GM23248 (cell line): ENCODE measurements around the gene PREB. TPM values are rescaled to one million over a fixed set of nuclear protein-coding genes. Genes with fewer than 3 reads are reported as not detected.

ENCODE experiments used
- DNase-seq: peaks from one replicate; pipeline ENCODE4 v3.0.0-alpha.2; 2015
- H2AFZ ChIP-seq: fragments of 200-600 bp; sonication (generic); 2 replicates; pipeline ENCODE4 v1.6.1; 2016; ENCODE audit warnings: antibody characterized with exemption
- H3F3A ChIP-seq: fragments of 200-600 bp; sonication (generic); 2 replicates; pipeline ENCODE4 v1.6.1; 2016; ENCODE audit warnings: mild to moderate bottlenecking, antibody characterized with exemption, mixed run types; ENCODE audit not compliant: insufficient read depth
- H3K27ac ChIP-seq: fragments of 200-600 bp; sonication (generic); 2 replicates; pipeline ENCODE4 v1.5.1; 2016; ENCODE audit warnings: mild to moderate bottlenecking
- H3K27me3 ChIP-seq: fragments of 200-600 bp; sonication (generic); replicated peaks from 2 replicates; pipeline ENCODE4 v1.6.1; 2016; ENCODE audit warnings: mild to moderate bottlenecking; ENCODE audit not compliant: insufficient read depth
- H3K36me3 ChIP-seq: fragments of 200-600 bp; sonication (generic); 2 replicates; pipeline ENCODE4 v1.6.1; 2016; ENCODE audit warnings: low read depth, mild to moderate bottlenecking
- H3K4me1 ChIP-seq: fragments of 200-600 bp; sonication (generic); 2 replicates; pipeline ENCODE4 v1.6.1; 2016; ENCODE audit warnings: mild to moderate bottlenecking; ENCODE audit not compliant: insufficient read depth
- H3K4me2 ChIP-seq: fragments of 200-600 bp; sonication (generic); one replicate; pipeline ENCODE4 v1.6.1; 2016; ENCODE audit warnings: mild to moderate bottlenecking; ENCODE audit not compliant: unreplicated experiment
- H3K4me3 ChIP-seq: fragments of 200-600 bp; sonication (generic); 2 replicates; pipeline ENCODE4 v1.5.1; 2016; ENCODE audit warnings: mild to moderate bottlenecking
- H3K79me2 ChIP-seq: fragments of 200-600 bp; sonication (generic); 2 replicates; pipeline ENCODE4 v1.6.1; 2016; ENCODE audit warnings: mild to moderate bottlenecking; ENCODE audit not compliant: insufficient read depth
- H3K9ac ChIP-seq: fragments of 200-600 bp; sonication (generic); 2 replicates; pipeline ENCODE4 v1.6.1; 2016; ENCODE audit warnings: mild to moderate bottlenecking
- H3K9me2 ChIP-seq: fragments of 200-600 bp; sonication (generic); 2 replicates; pipeline ENCODE4 v1.6.1; 2016; ENCODE audit warnings: mixed run types, mild to moderate bottlenecking, moderate library complexity; ENCODE audit not compliant: insufficient read depth
- H3K9me3 ChIP-seq: fragments of 200-600 bp; sonication (generic); one replicate; pipeline ENCODE4 v1.6.1; 2017; ENCODE audit warnings: low read depth
- H4K20me1 ChIP-seq: fragments of 200-600 bp; sonication (generic); 2 replicates; pipeline ENCODE4 v1.6.0; 2016; ENCODE audit not compliant: insufficient read depth
- EZH2 ChIP-seq: fragments of 200-600 bp; sonication (generic); IDR thresholded peaks from 2 replicates; pipeline ENCODE4 v1.6.1; 2018; ENCODE audit warnings: antibody characterized with exemption, mild to moderate bottlenecking; ENCODE audit not compliant: insufficient read depth, poor library complexity, severe bottlenecking
- EZH2phosphoT487 ChIP-seq: fragments of 200-600 bp; sonication (generic); IDR thresholded peaks from 2 replicates; pipeline ENCODE4 v1.6.1; 2018; ENCODE audit warnings: antibody characterized with exemption, moderate library complexity, mild to moderate bottlenecking, low read depth; ENCODE audit not compliant: insufficient read depth
- WGBS, 2 experiments: methylation state at CpG; one replicate each; pipeline ENCODE4 v1.1.6; 2015 to 2017; ENCODE audit warnings: low lambda C conversion rate in 2 of 2, low coverage in 1 of 2; ENCODE audit errors: missing lambda C conversion rate in 2 of 2; 5-methylcytosine and 5-hydroxymethylcytosine counted together
- in situ Hi-C: fragments of 300-500 bp; cut with MboI; formaldehyde crosslinking; loops from 2 replicates; pipeline ENCODE4 v1.15.0; 2020
- polyA plus RNA-seq: library from polyadenylated mRNA; unstranded; fragments of >200 nt; fragmentation: Nextera tagmentation; extraction: Ambion mirVana; gene quantifications from 2 replicates; pipeline ENCODE4 v1.2.1, GENCODE V29; 2016
- total RNA-seq: library from RNA; depleted of rRNA; stranded (reverse); fragments of >200 nt; shearing (Covaris generic); gene quantifications from 2 replicates; pipeline ENCODE4 v1.2.3, GENCODE V29; 2014; rRNA removed

Gene PREB, protein sequence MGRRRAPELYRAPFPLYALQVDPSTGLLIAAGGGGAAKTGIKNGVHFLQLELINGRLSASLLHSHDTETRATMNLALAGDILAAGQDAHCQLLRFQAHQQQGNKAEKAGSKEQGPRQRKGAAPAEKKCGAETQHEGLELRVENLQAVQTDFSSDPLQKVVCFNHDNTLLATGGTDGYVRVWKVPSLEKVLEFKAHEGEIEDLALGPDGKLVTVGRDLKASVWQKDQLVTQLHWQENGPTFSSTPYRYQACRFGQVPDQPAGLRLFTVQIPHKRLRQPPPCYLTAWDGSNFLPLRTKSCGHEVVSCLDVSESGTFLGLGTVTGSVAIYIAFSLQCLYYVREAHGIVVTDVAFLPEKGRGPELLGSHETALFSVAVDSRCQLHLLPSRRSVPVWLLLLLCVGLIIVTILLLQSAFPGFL
- 52.2 and 55.9 TPM in 2 replicates for total RNA-seq
- polyA plus RNA-seq = 40.8 and 45.0 TPM in 2 replicates

GRCh38 chr2:27133905-27134780 lies at the start of gene PREB:
Gene PREB, minus strand, starts transcription at chr2:27134636. Its CDS starts 215 bp downstream, at chr2:27134421.
- H3K27ac ChIP-seq = peak within 1 kb of the TSS; percentile 59
- H3K9me2 ChIP-seq = no peaks in the 10 kb centered on the region
- H3K9me3 ChIP-seq = no peaks in the 10 kb centered on the region
- peaks cover 11% of the 10 kb centered on the region; the same call in 1 of the 2 replicates for H3K4me1 ChIP-seq
- no peaks in the 10 kb centered on the region for H3F3A ChIP-seq
- H4K20me1 ChIP-seq = no peaks in the 10 kb centered on the region
- TF ChIP-seq EZH2 = no peak
- TF ChIP-seq EZH2phosphoT487 = no peak
- H3K27me3 ChIP-seq = no peaks in the 10 kb centered on the region
- DNase-seq = peak; percentile 99
- H3K9ac ChIP-seq = peak within 1 kb of the TSS; percentile 88
- H3K4me2 ChIP-seq = peak within 1 kb of the TSS; percentile 90
- H3K36me3 ChIP-seq = no peaks in the 10 kb centered on the region
- H3K4me3 ChIP-seq = peak within 1 kb of the TSS; percentile 96
- peaks cover 20% of the 10 kb centered on the region for H3K79me2 ChIP-seq
- H2AFZ ChIP-seq = peak within 1 kb of the TSS; percentile 95
- WGBS, 2 experiments = 1 to 2% methylated on average over 65 to 74 of the region's 86 CpGs
- in situ Hi-C loops = no loop called here

DNA sequence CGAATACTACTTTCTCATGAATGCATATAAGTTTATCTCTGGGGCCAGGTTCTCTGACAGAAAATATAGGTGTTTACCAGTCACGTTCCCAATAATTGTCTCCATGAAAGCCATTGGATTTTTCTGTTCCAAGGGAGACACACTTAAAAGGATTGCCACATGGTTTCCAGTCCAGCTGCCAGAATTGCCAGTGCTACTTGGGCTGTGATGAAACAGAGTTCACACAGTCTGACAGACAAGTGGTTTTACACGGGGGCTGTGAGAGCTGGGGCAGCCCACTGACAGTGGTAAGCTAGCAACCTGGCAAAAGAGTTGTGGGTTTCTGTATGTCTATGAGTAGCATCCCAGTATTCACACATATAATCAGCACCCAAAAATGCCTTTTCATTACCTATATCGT lies 49.7 kb upstream of the PREB start:
- H2AFZ ChIP-seq = no peak overlapping the region
- peaks cover 51% of the 10 kb centered on the region for H3F3A ChIP-seq
- 32 to 42% methylated on average over 4 of the region's 4 CpGs for WGBS, 2 experiments
- no peaks in the 10 kb centered on the region for H3K79me2 ChIP-seq
- H3K27ac ChIP-seq = no peak overlapping the region
- DNase-seq = peak; percentile 58
- no peaks in the 10 kb centered on the region for H3K9me3 ChIP-seq
- no peak overlapping the region for H3K4me3 ChIP-seq
- H3K4me1 ChIP-seq = peaks cover 45% of the 10 kb centered on the region
- H4K20me1 ChIP-seq = no peaks in the 10 kb centered on the region
- no peaks in the 10 kb centered on the region for H3K9me2 ChIP-seq
- no peak for TF ChIP-seq EZH2phosphoT487
- TF ChIP-seq EZH2 = no peak
- no peaks in the 10 kb centered on the region for H3K36me3 ChIP-seq
- in situ Hi-C loops = no loop called here
- H3K9ac ChIP-seq = no peak overlapping the region
- no peak overlapping the region for H3K4me2 ChIP-seq
- H3K27me3 ChIP-seq = no peaks in the 10 kb centered on the region

DNA sequence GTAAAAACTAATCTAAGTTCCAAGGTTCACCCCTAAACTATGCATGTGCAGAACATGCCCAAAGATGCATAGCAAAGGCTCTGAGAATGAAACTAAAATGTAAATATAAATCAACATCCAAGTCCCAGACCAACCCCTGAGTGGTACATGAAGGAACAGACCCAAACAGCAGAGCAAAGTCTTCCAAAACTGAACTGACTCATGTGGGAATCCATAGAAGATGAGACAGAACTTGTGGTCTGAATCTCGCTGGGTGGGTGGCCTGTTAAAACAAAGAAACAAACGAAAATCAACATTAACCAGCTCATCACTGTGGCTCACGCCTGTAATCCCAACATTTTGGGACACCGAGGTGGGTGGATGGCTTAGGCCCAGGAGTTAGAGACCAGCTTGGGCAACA lies 47.9 kb upstream of the PREB start:
- Histone ChIP-seq H3K79me2 (no peaks in the 10 kb centered on the region), H3K27me3 (peaks cover 5% of the 10 kb centered on the region; the same call in 1 of the 2 replicates), H3K9me2 (no peaks in the 10 kb centered on the region), H4K20me1 (no peaks in the 10 kb centered on the region), H3K4me3 (no peak overlapping the region), H3K36me3 (no peaks in the 10 kb centered on the region), H3K4me2 (peak overlapping the region; percentile 46), H3F3A (peaks cover 51% of the 10 kb centered on the region), H3K27ac (peak overlapping the region; percentile 55), H2AFZ (no peak overlapping the region), H3K9me3 (no peaks in the 10 kb centered on the region), H3K9ac (no peak overlapping the region), H3K4me1 (peaks cover 45% of the 10 kb centered on the region)
- 30 to 34% methylated on average over 4 of the region's 4 CpGs for WGBS, 2 experiments
- DNase-seq = peak; percentile 79
- in situ Hi-C loops = no loop called here
- TF ChIP-seq EZH2 (no peak), EZH2phosphoT487 (no peak)

- no peak overlapping the region for H3K4me2 ChIP-seq
- H4K20me1 ChIP-seq = no peaks in the 10 kb centered on the region
- H2AFZ ChIP-seq = no peak overlapping the region
- no peaks in the 10 kb centered on the region for H3K9me2 ChIP-seq
- no peaks in the 10 kb centered on the region for H3K9me3 ChIP-seq
- H3K4me1 ChIP-seq = peaks cover 26% of the 10 kb centered on the region
- no peaks in the 10 kb centered on the region for H3K36me3 ChIP-seq
- peaks cover 29% of the 10 kb centered on the region for H3F3A ChIP-seq
- no peak overlapping the region for H3K27ac ChIP-seq
- TF ChIP-seq EZH2phosphoT487 (no peak), EZH2 (no peak)
- 39 to 43% methylated on average over 3 of the region's 3 CpGs for WGBS, 2 experiments
- no peak overlapping the region for H3K9ac ChIP-seq
- no peaks in the 10 kb centered on the region for H3K79me2 ChIP-seq
- in situ Hi-C loops = no loop called here
- H3K4me3 ChIP-seq = no peak overlapping the region
- no peak for DNase-seq
- H3K27me3 ChIP-seq = peaks cover 17% of the 10 kb centered on the region
These were observed 45.0 kb upstream of the PREB start for GRCh38 chr2:27179344-27180000.
